SH-SY5Y (cell line): ENCODE results near the gene HS1BP3.

Source experiments
- GATA2 ChIP-seq: IDR thresholded peaks from 2 replicates; pipeline ENCODE4 v1.6.1; 2011; ENCODE audit warnings: mild to moderate bottlenecking, low read depth, low read length
- GATA3 ChIP-seq: IDR thresholded peaks from 2 replicates; pipeline ENCODE4 v1.6.1; 2011; ENCODE audit warnings: low read depth, mild to moderate bottlenecking, low read length, moderate library complexity

- TF ChIP-seq GATA3 (no peak), GATA2 (no peak)
Measured at GRCh38 chr2:20663196-20664070, 12.5 kb upstream of the HS1BP3 start.
